HG03469 (cell line): ENCODE measurements around the gene SEMA5A.
A peak's percentile ranks its signal among the peaks of the same experiment; 100 is the strongest.
"Not testable (repeated sequence)": the region's sequence is repeated elsewhere in the genome, so short reads cannot be mapped to it uniquely, and the experiment has no call there.

ENCODE experiments used
- ATAC-seq: cut with Tn5 transposase; IDR thresholded peaks from one replicate; pipeline ENCODE4 v1.9.1; 2021; ENCODE audit warnings: mild to moderate bottlenecking, moderate library complexity, moderate number of reproducible peaks; ENCODE audit not compliant: unreplicated experiment

Gene SEMA5A

GRCh38 chr5:9401786-9402472, 143.9 kb downstream of the SEMA5A start:
- ATAC-seq, result no peak

GRCh38 chr5:9399783-9400182, 146.1 kb downstream of the SEMA5A start:
- not testable (repeated sequence) for ATAC-seq

GRCh38 chr5:9399094-9399493, 146.8 kb downstream of the SEMA5A start:
- no peak for ATAC-seq

- ATAC-seq, result no peak
Measured at GRCh38 chr5:9398227-9398626, 147.6 kb downstream of the SEMA5A start.

- ATAC-seq, result no peak
Measured at GRCh38 chr5:9396285-9396770, 149.5 kb downstream of the SEMA5A start.

- ATAC-seq, result no peak
Measured at GRCh38 chr5:9395706-9396105, 150.2 kb downstream of the SEMA5A start.

GRCh38 chr5:9394221-9394620, 151.7 kb downstream of the SEMA5A start:
- ATAC-seq, result no peak

GRCh38 chr5:9392625-9393024, 153.2 kb downstream of the SEMA5A start:
- no peak for ATAC-seq

GRCh38 chr5:9391080-9391479, 154.8 kb downstream of the SEMA5A start:
- no peak for ATAC-seq

- no peak for ATAC-seq
Measured at GRCh38 chr5:9390113-9390512, 155.8 kb downstream of the SEMA5A start.

GRCh38 chr5:9388941-9389674, 156.8 kb downstream of the SEMA5A start:
- ATAC-seq, result no peak

GRCh38 chr5:9387879-9388278, 158.0 kb downstream of the SEMA5A start:
- ATAC-seq, result no peak

- ATAC-seq, result no peak
Measured at GRCh38 chr5:9386945-9387344, 158.9 kb downstream of the SEMA5A start.

- no peak for ATAC-seq
Measured at GRCh38 chr5:9382522-9382921, 163.4 kb downstream of the SEMA5A start.

- ATAC-seq, result peak; percentile 82
Measured at GRCh38 chr5:9381464-9381863, 164.4 kb downstream of the SEMA5A start.

- ATAC-seq, result no peak
Measured at GRCh38 chr5:9380109-9380508, 165.8 kb downstream of the SEMA5A start.

GRCh38 chr5:9376363-9377117, 169.3 kb downstream of the SEMA5A start:
- ATAC-seq, result no peak

- ATAC-seq, result no peak
Measured at GRCh38 chr5:9375756-9376155, 170.1 kb downstream of the SEMA5A start.

- no peak for ATAC-seq
Measured at GRCh38 chr5:9374025-9374424, 171.8 kb downstream of the SEMA5A start.

GRCh38 chr5:9373571-9373970, 172.3 kb downstream of the SEMA5A start:
- ATAC-seq, result no peak

GRCh38 chr5:9370256-9370655, 175.6 kb downstream of the SEMA5A start:
- no peak for ATAC-seq

GRCh38 chr5:9365512-9365911, 180.4 kb downstream of the SEMA5A start:
- no peak for ATAC-seq
